Measurements from ENCODE around the gene MTREX.

Gene MTREX

GRCh38 chr5:55454282-55454681 is 146.5 kb downstream of the MTREX start:
- Histone ChIP-seq H3K18ac (ENCODE audit: low read depth in 1 of 2, low read length in 2 of 2) (no peak overlapping the region), H3K4me1 (ENCODE audit: control insufficient read depth, insufficient read depth, low read depth, low read length) (peaks cover 1% of the 10 kb centered on the region), H4K8ac (ENCODE audit: low read length) (no peak overlapping the region), H2AK5ac (ENCODE audit: low read length, severe bottlenecking) (no peak overlapping the region), H4K91ac (ENCODE audit: low read length) (no peak overlapping the region), H2AFZ (ENCODE audit: low read depth, low read length) (no peak overlapping the region), H2BK5ac (ENCODE audit: low read depth, low read length, poor library complexity, severe bottlenecking) (no peak overlapping the region), H3K9me3 (ENCODE audit: control insufficient read depth, low read length) (no peaks in the 10 kb centered on the region), H3K14ac (ENCODE audit: low read length in 2 of 2) (no peak overlapping the region), H3K4ac (ENCODE audit: low read depth in 1 of 2, low read length in 2 of 2) (no peak overlapping the region), H2BK15ac (ENCODE audit: low read depth, poor library complexity, severe bottlenecking) (no peak overlapping the region), H3K36me3 (ENCODE audit: control insufficient read depth in 1 of 2, insufficient read depth in 2 of 2, low read depth in 1 of 2, low read length in 2 of 2) (peaks cover 0 to 3% of the 10 kb centered on the region in 2 experiments), H3K4me2 (ENCODE audit: low read length, poor library complexity, severe bottlenecking) (no peak overlapping the region), H3K27ac (ENCODE audit: low read length, poor library complexity, severe bottlenecking) (no peak overlapping the region), H3K79me1 (replicated peaks; ENCODE audit: low read length, poor library complexity, severe bottlenecking) (peaks cover 11% of the 10 kb centered on the region), H3K9ac (ENCODE audit: low read length) (no peak overlapping the region), H3K4me3 (ENCODE audit: insufficient read depth in 1 of 2, low read depth in 1 of 2, low read length in 2 of 2) (no peak overlapping the region), H2BK120ac (ENCODE audit: low read depth, low read length) (no peak overlapping the region), H3K27me3 (ENCODE audit: control insufficient read depth in 1 of 2, insufficient read depth in 1 of 2, low read length in 2 of 2) (no peaks in the 10 kb centered on the region), H3K23ac (ENCODE audit: low read length in 2 of 2) (no peak overlapping the region), H2BK12ac (ENCODE audit: low read length in 2 of 2) (no peak overlapping the region)
- WGBS, result 60% methylated on average over 1 of the region's 2 CpGs
- peak; percentile 45 for DNase-seq

DNA sequence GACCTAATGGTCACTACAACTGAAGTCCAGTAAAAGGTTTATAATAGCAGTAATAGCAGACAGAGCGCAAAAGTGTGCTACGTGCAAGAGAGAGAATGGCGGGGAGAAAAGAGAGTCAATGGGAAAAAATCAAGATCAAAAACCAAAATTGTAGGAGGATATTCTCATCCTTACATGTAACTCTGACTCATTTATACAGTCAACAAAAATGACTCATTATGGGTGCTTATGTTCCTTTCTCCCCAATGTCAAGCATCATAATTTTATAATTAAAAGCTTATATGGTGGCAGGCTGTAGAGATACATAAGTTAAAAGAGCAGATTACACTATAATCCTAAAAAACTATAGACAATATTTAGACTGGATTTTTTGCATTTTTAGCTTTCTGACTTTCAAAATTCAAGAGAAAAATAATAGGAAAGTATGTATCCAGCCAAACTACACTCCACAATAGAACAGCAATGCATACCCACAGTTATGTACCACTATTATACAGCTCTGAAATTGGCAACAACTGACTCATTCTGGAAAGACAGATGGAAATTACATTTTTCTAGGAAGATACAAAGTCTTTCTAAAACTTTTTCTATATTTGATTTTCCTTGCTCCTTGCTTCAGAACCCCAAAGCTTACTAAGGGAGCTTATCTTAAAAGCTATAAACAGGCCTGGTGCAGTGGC is 148.6 kb downstream of the MTREX start:
- H3K18ac ChIP-seq (ENCODE audit: low read depth in 1 of 2, low read length in 2 of 2), result no peak overlapping the region
- H3K79me1 ChIP-seq (replicated peaks; ENCODE audit: low read length, poor library complexity, severe bottlenecking), result peaks cover 10% of the 10 kb centered on the region
- H2AFZ ChIP-seq (ENCODE audit: low read depth, low read length), result no peak overlapping the region
- H3K27ac ChIP-seq (ENCODE audit: low read length, poor library complexity, severe bottlenecking), result no peak overlapping the region
- H3K36me3 ChIP-seq (ENCODE audit: control insufficient read depth in 1 of 2, insufficient read depth in 2 of 2, low read depth in 1 of 2, low read length in 2 of 2), result peaks cover 0 to 3% of the 10 kb centered on the region in 2 experiments
- H3K14ac ChIP-seq (ENCODE audit: low read length in 2 of 2), result no peak overlapping the region
- no peak overlapping the region for H3K9ac ChIP-seq (ENCODE audit: low read length)
- H3K4me1 ChIP-seq (ENCODE audit: control insufficient read depth, insufficient read depth, low read depth, low read length), result no peaks in the 10 kb centered on the region
- no peak overlapping the region for H3K4me3 ChIP-seq (ENCODE audit: insufficient read depth in 1 of 2, low read depth in 1 of 2, low read length in 2 of 2)
- no peaks in the 10 kb centered on the region for H3K9me3 ChIP-seq (ENCODE audit: control insufficient read depth, low read length)
- H3K27me3 ChIP-seq (ENCODE audit: control insufficient read depth in 1 of 2, insufficient read depth in 1 of 2, low read length in 2 of 2), result no peaks in the 10 kb centered on the region
- 100% methylated on average over 3 of the region's 3 CpGs for WGBS
- H2BK12ac ChIP-seq (ENCODE audit: low read length in 2 of 2), result no peak overlapping the region
- H3K4me2 ChIP-seq (ENCODE audit: low read length, poor library complexity, severe bottlenecking), result no peak overlapping the region
- H2BK120ac ChIP-seq (ENCODE audit: low read depth, low read length), result no peak overlapping the region
- H4K91ac ChIP-seq (ENCODE audit: low read length), result no peak overlapping the region
- H2BK15ac ChIP-seq (ENCODE audit: low read depth, poor library complexity, severe bottlenecking), result no peak overlapping the region
- H3K23ac ChIP-seq (ENCODE audit: low read length in 2 of 2), result no peak overlapping the region
- H4K8ac ChIP-seq (ENCODE audit: low read length), result no peak overlapping the region
- peak; percentile 22 for DNase-seq
- H2BK5ac ChIP-seq (ENCODE audit: low read depth, low read length, poor library complexity, severe bottlenecking), result no peak overlapping the region
- no peak overlapping the region for H2AK5ac ChIP-seq (ENCODE audit: low read length, severe bottlenecking)
- H3K4ac ChIP-seq (ENCODE audit: low read depth in 1 of 2, low read length in 2 of 2), result no peak overlapping the region

DNA sequence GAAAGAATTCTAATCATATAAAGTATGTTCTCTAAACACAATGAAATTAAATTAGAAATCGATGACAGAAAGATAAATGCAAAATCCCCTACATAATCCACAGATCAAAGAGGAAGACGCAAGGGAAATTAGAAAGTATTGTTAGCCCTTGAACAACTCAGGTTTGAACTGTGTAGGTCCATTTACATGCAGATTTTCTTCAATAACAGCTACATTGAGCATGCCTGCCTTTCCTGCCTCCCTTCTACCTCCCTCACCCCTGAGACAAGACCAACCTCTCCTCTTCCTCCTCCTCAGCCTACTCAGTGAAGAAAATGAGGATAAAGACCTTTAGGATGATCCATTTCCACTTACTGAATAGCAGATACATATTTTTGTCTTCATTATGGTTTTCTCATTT is 151.8 kb downstream of the MTREX start:
- no peak overlapping the region for H2AK5ac ChIP-seq (ENCODE audit: low read length, severe bottlenecking)
- H3K9me3 ChIP-seq (ENCODE audit: control insufficient read depth, low read length), result no peaks in the 10 kb centered on the region
- no peak overlapping the region for H2BK15ac ChIP-seq (ENCODE audit: low read depth, poor library complexity, severe bottlenecking)
- H4K91ac ChIP-seq (ENCODE audit: low read length), result no peak overlapping the region
- H2BK12ac ChIP-seq (ENCODE audit: low read length in 2 of 2), result no peak overlapping the region
- H3K27me3 ChIP-seq (ENCODE audit: control insufficient read depth in 1 of 2, insufficient read depth in 1 of 2, low read length in 2 of 2), result no peaks in the 10 kb centered on the region
- H2AFZ ChIP-seq (ENCODE audit: low read depth, low read length), result no peak overlapping the region
- H3K36me3 ChIP-seq (ENCODE audit: control insufficient read depth in 1 of 2, insufficient read depth in 2 of 2, low read depth in 1 of 2, low read length in 2 of 2), result peaks cover 0 to 4% of the 10 kb centered on the region in 2 experiments
- H3K14ac ChIP-seq (ENCODE audit: low read length in 2 of 2), result no peak overlapping the region
- no peak overlapping the region for H3K4me2 ChIP-seq (ENCODE audit: low read length, poor library complexity, severe bottlenecking)
- no peak overlapping the region for H3K27ac ChIP-seq (ENCODE audit: low read length, poor library complexity, severe bottlenecking)
- H3K4ac ChIP-seq (ENCODE audit: low read depth in 1 of 2, low read length in 2 of 2), result no peak overlapping the region
- H2BK5ac ChIP-seq (ENCODE audit: low read depth, low read length, poor library complexity, severe bottlenecking), result no peak overlapping the region
- H3K79me1 ChIP-seq (replicated peaks; ENCODE audit: low read length, poor library complexity, severe bottlenecking), result peaks cover 7% of the 10 kb centered on the region
- no peak overlapping the region for H4K8ac ChIP-seq (ENCODE audit: low read length)
- no peaks in the 10 kb centered on the region for H3K4me1 ChIP-seq (ENCODE audit: control insufficient read depth, insufficient read depth, low read depth, low read length)
- H3K18ac ChIP-seq (ENCODE audit: low read depth in 1 of 2, low read length in 2 of 2), result no peak overlapping the region
- H2BK120ac ChIP-seq (ENCODE audit: low read depth, low read length), result no peak overlapping the region
- no peak overlapping the region for H3K9ac ChIP-seq (ENCODE audit: low read length)
- H3K4me3 ChIP-seq (ENCODE audit: insufficient read depth in 1 of 2, low read depth in 1 of 2, low read length in 2 of 2), result no peak overlapping the region
- no peak overlapping the region for H3K23ac ChIP-seq (ENCODE audit: low read length in 2 of 2)
- WGBS, result 100% methylated on average over 1 of the region's 2 CpGs
- DNase-seq, result no peak

GRCh38 chr5:55463613-55464012 is 155.8 kb downstream of the MTREX start:
- no peak overlapping the region for H2BK12ac ChIP-seq (ENCODE audit: low read length in 2 of 2)
- no peak overlapping the region for H3K23ac ChIP-seq (ENCODE audit: low read length in 2 of 2)
- no peak overlapping the region for H3K4me3 ChIP-seq (ENCODE audit: insufficient read depth in 1 of 2, low read depth in 1 of 2, low read length in 2 of 2)
- no peak overlapping the region for H3K27ac ChIP-seq (ENCODE audit: low read length, poor library complexity, severe bottlenecking)
- no peak overlapping the region for H2BK5ac ChIP-seq (ENCODE audit: low read depth, low read length, poor library complexity, severe bottlenecking)
- no peak overlapping the region for H4K91ac ChIP-seq (ENCODE audit: low read length)
- H3K9me3 ChIP-seq (ENCODE audit: control insufficient read depth, low read length), result no peaks in the 10 kb centered on the region
- no peak overlapping the region for H3K9ac ChIP-seq (ENCODE audit: low read length)
- DNase-seq, result no peak
- WGBS, result 100% methylated on average over 2 of the region's 3 CpGs
- H3K14ac ChIP-seq (ENCODE audit: low read length in 2 of 2), result no peak overlapping the region
- H4K8ac ChIP-seq (ENCODE audit: low read length), result no peak overlapping the region
- H3K18ac ChIP-seq (ENCODE audit: low read depth in 1 of 2, low read length in 2 of 2), result no peak overlapping the region
- H2BK15ac ChIP-seq (ENCODE audit: low read depth, poor library complexity, severe bottlenecking), result no peak overlapping the region
- no peaks in the 10 kb centered on the region for H3K4me1 ChIP-seq (ENCODE audit: control insufficient read depth, insufficient read depth, low read depth, low read length)
- no peak overlapping the region for H3K4me2 ChIP-seq (ENCODE audit: low read length, poor library complexity, severe bottlenecking)
- H2BK120ac ChIP-seq (ENCODE audit: low read depth, low read length), result no peak overlapping the region
- H3K36me3 ChIP-seq (ENCODE audit: control insufficient read depth in 1 of 2, insufficient read depth in 2 of 2, low read depth in 1 of 2, low read length in 2 of 2), result peaks cover 0 to 28% of the 10 kb centered on the region in 2 experiments
- no peak overlapping the region for H2AK5ac ChIP-seq (ENCODE audit: low read length, severe bottlenecking)
- H2AFZ ChIP-seq (ENCODE audit: low read depth, low read length), result no peak overlapping the region
- H3K4ac ChIP-seq (ENCODE audit: low read depth in 1 of 2, low read length in 2 of 2), result no peak overlapping the region
- no peaks in the 10 kb centered on the region for H3K79me1 ChIP-seq (replicated peaks; ENCODE audit: low read length, poor library complexity, severe bottlenecking)
- H3K27me3 ChIP-seq (ENCODE audit: control insufficient read depth in 1 of 2, insufficient read depth in 1 of 2, low read length in 2 of 2), result no peaks in the 10 kb centered on the region
